GM18873 (cell line): ENCODE results near the gene MEI1.
"Not testable (repeated sequence)": the region's sequence is repeated elsewhere in the genome, so short reads cannot be mapped to it uniquely, and the experiment has no call there.

Source experiments
- ATAC-seq: cut with Tn5 transposase; IDR thresholded peaks from one replicate; pipeline ENCODE4 v1.9.1; 2021; ENCODE audit warnings: mild to moderate bottlenecking, moderate library complexity, moderate number of reproducible peaks; ENCODE audit not compliant: unreplicated experiment, low FRiP score

The MEI1 gene

GRCh38 chr22:41834005-41834944 lies 135.0 kb downstream of the MEI1 start:
- ATAC-seq: no peak

- not testable (repeated sequence) for ATAC-seq
These were observed 136.2 kb downstream of the MEI1 start for GRCh38 chr22:41835462-41835861.

GRCh38 chr22:41836551-41836950 lies 137.2 kb downstream of the MEI1 start:
- ATAC-seq: no peak

GRCh38 chr22:41838842-41839618 lies 139.7 kb downstream of the MEI1 start:
- no peak for ATAC-seq

- ATAC-seq: no peak
These were observed 140.9 kb downstream of the MEI1 start for GRCh38 chr22:41840216-41840615.

GRCh38 chr22:41841085-41841712 lies 141.9 kb downstream of the MEI1 start:
- no peak for ATAC-seq

GRCh38 chr22:41842996-41843970 lies 144.0 kb downstream of the MEI1 start:
- no peak for ATAC-seq

- no peak for ATAC-seq
These were observed 144.7 kb downstream of the MEI1 start for GRCh38 chr22:41844036-41844435.

- ATAC-seq: no peak
These were observed 145.2 kb downstream of the MEI1 start for GRCh38 chr22:41844513-41844912.

GRCh38 chr22:41845380-41846267 lies 146.3 kb downstream of the MEI1 start:
- ATAC-seq: no peak

GRCh38 chr22:41846268-41846987 lies 147.1 kb downstream of the MEI1 start:
- no peak for ATAC-seq

- no peak for ATAC-seq
These were observed 148.0 kb downstream of the MEI1 start for GRCh38 chr22:41847300-41847699.

- no peak for ATAC-seq
These were observed 149.2 kb downstream of the MEI1 start for GRCh38 chr22:41848468-41848867.
